ENCODE data around the gene ERCC1.

Gene ERCC1

GRCh38 chr19:45370410-45371204 is 53.1 kb downstream of the ERCC1 start, which contains the start of gene ERCC2:
ERCC2 (minus strand) TSS chr19:45370573; CDS start chr19:45370540, 33 bp downstream.
- FAIRE-seq (peak; percentile 95), DNase-seq (ENCODE audit: insufficient read length, low spot score) (peak; percentile 100)
- peak; percentile 60; the same call in 1 of the 2 replicates for TF ChIP-seq POLR2AphosphoS5 (IDR thresholded peaks at IDR 0.05; ENCODE audit: low read depth, low read length)
- TF ChIP-seq PAX5 (IDR thresholded peaks at IDR 0.05; ENCODE audit: insufficient read depth, low read length, severe bottlenecking): no peak
- peak; percentile 100 for TF ChIP-seq POU2F2 (IDR thresholded peaks at IDR 0.05; ENCODE audit: low read depth, low read length)
- TF ChIP-seq TAF1 (IDR thresholded peaks at IDR 0.05; ENCODE audit: low read depth, low read length): 0 out of 2 replicates have a peak, but pooled peaks have one; percentile 48
- TF ChIP-seq SPI1 (IDR thresholded peaks at IDR 0.05; ENCODE audit: low read depth, low read length): no peak
- peak; percentile 64 for TF ChIP-seq POLR2A (IDR thresholded peaks at IDR 0.05; ENCODE audit: low read depth, low read length)

- FAIRE-seq (no peak), DNase-seq (ENCODE audit: insufficient read length, low spot score) (no peak)
- TF ChIP-seq PAX5 (IDR thresholded peaks at IDR 0.05; ENCODE audit: insufficient read depth, low read length, severe bottlenecking) (no peak), POLR2AphosphoS5 (IDR thresholded peaks at IDR 0.05; ENCODE audit: low read depth, low read length) (no peak), TAF1 (IDR thresholded peaks at IDR 0.05; ENCODE audit: low read depth, low read length) (no peak), SPI1 (IDR thresholded peaks at IDR 0.05; ENCODE audit: low read depth, low read length) (no peak), POLR2A (IDR thresholded peaks at IDR 0.05; ENCODE audit: low read depth, low read length) (no peak), POU2F2 (IDR thresholded peaks at IDR 0.05; ENCODE audit: low read depth, low read length) (no peak)
These were observed 54.9 kb downstream of the ERCC1 start for GRCh38 chr19:45368737-45369340.

- TF ChIP-seq POLR2AphosphoS5 (IDR thresholded peaks at IDR 0.05; ENCODE audit: low read depth, low read length) (no peak), POU2F2 (IDR thresholded peaks at IDR 0.05; ENCODE audit: low read depth, low read length) (no peak), TAF1 (IDR thresholded peaks at IDR 0.05; ENCODE audit: low read depth, low read length) (no peak), SPI1 (IDR thresholded peaks at IDR 0.05; ENCODE audit: low read depth, low read length) (no peak), POLR2A (IDR thresholded peaks at IDR 0.05; ENCODE audit: low read depth, low read length) (no peak), PAX5 (IDR thresholded peaks at IDR 0.05; ENCODE audit: insufficient read depth, low read length, severe bottlenecking) (no peak)
- DNase-seq (ENCODE audit: insufficient read length, low spot score) (no peak), FAIRE-seq (no peak)
These were observed 55.6 kb downstream of the ERCC1 start for GRCh38 chr19:45368127-45368526.

GRCh38 chr19:45364696-45365095 is 59.0 kb downstream of the ERCC1 start:
- no peak for DNase-seq (ENCODE audit: insufficient read length, low spot score)
- FAIRE-seq: no peak
- TF ChIP-seq POU2F2 (IDR thresholded peaks at IDR 0.05; ENCODE audit: low read depth, low read length) (no peak), SPI1 (IDR thresholded peaks at IDR 0.05; ENCODE audit: low read depth, low read length) (no peak), POLR2A (IDR thresholded peaks at IDR 0.05; ENCODE audit: low read depth, low read length) (no peak), TAF1 (IDR thresholded peaks at IDR 0.05; ENCODE audit: low read depth, low read length) (no peak), PAX5 (IDR thresholded peaks at IDR 0.05; ENCODE audit: insufficient read depth, low read length, severe bottlenecking) (no peak), POLR2AphosphoS5 (IDR thresholded peaks at IDR 0.05; ENCODE audit: low read depth, low read length) (no peak)

GRCh38 chr19:45363861-45364459 is 59.8 kb downstream of the ERCC1 start:
- no peak for FAIRE-seq

GRCh38 chr19:45362291-45362690 is 61.4 kb downstream of the ERCC1 start:
- TF ChIP-seq TAF1 (IDR thresholded peaks at IDR 0.05; ENCODE audit: low read depth, low read length): no peak
- TF ChIP-seq POU2F2 (IDR thresholded peaks at IDR 0.05; ENCODE audit: low read depth, low read length): no peak
- no peak for TF ChIP-seq POLR2A (IDR thresholded peaks at IDR 0.05; ENCODE audit: low read depth, low read length)
- TF ChIP-seq PAX5 (IDR thresholded peaks at IDR 0.05; ENCODE audit: insufficient read depth, low read length, severe bottlenecking): no peak
- no peak for DNase-seq (ENCODE audit: insufficient read length, low spot score)
- no peak for FAIRE-seq

More at GRCh38 chr19:45363861-45364459, 59.8 kb downstream of the ERCC1 start:
- no peak for DNase-seq (ENCODE audit: insufficient read length, low spot score)
- TF ChIP-seq SPI1 (IDR thresholded peaks at IDR 0.05; ENCODE audit: low read depth, low read length) (no peak), PAX5 (IDR thresholded peaks at IDR 0.05; ENCODE audit: insufficient read depth, low read length, severe bottlenecking) (no peak), POLR2AphosphoS5 (IDR thresholded peaks at IDR 0.05; ENCODE audit: low read depth, low read length) (no peak), TAF1 (IDR thresholded peaks at IDR 0.05; ENCODE audit: low read depth, low read length) (no peak), POU2F2 (IDR thresholded peaks at IDR 0.05; ENCODE audit: low read depth, low read length) (no peak), POLR2A (IDR thresholded peaks at IDR 0.05; ENCODE audit: low read depth, low read length) (no peak)

GRCh38 chr19:45361608-45362007 is 62.1 kb downstream of the ERCC1 start:
- DNase-seq (ENCODE audit: insufficient read length, low spot score) (no peak), FAIRE-seq (no peak)
- no peak for TF ChIP-seq PAX5 (IDR thresholded peaks at IDR 0.05; ENCODE audit: insufficient read depth, low read length, severe bottlenecking)
- no peak for TF ChIP-seq SPI1 (IDR thresholded peaks at IDR 0.05; ENCODE audit: low read depth, low read length)
- TF ChIP-seq POLR2AphosphoS5 (IDR thresholded peaks at IDR 0.05; ENCODE audit: low read depth, low read length): no peak
- no peak for TF ChIP-seq POLR2A (IDR thresholded peaks at IDR 0.05; ENCODE audit: low read depth, low read length)
- no peak for TF ChIP-seq POU2F2 (IDR thresholded peaks at IDR 0.05; ENCODE audit: low read depth, low read length)

- DNase-seq (ENCODE audit: insufficient read length, low spot score) (no peak), FAIRE-seq (no peak)
- TF ChIP-seq TAF1 (IDR thresholded peaks at IDR 0.05; ENCODE audit: low read depth, low read length): no peak
- no peak for TF ChIP-seq PAX5 (IDR thresholded peaks at IDR 0.05; ENCODE audit: insufficient read depth, low read length, severe bottlenecking)
- no peak for TF ChIP-seq POLR2AphosphoS5 (IDR thresholded peaks at IDR 0.05; ENCODE audit: low read depth, low read length)
- no peak for TF ChIP-seq SPI1 (IDR thresholded peaks at IDR 0.05; ENCODE audit: low read depth, low read length)
- TF ChIP-seq POLR2A (IDR thresholded peaks at IDR 0.05; ENCODE audit: low read depth, low read length): no peak
- TF ChIP-seq POU2F2 (IDR thresholded peaks at IDR 0.05; ENCODE audit: low read depth, low read length): no peak
These were observed 65.4 kb downstream of the ERCC1 start for GRCh38 chr19:45358213-45358792.

- DNase-seq (ENCODE audit: insufficient read length, low spot score) (no peak), FAIRE-seq (no peak)
- TF ChIP-seq SPI1 (IDR thresholded peaks at IDR 0.05; ENCODE audit: low read depth, low read length): no peak
- TF ChIP-seq POLR2AphosphoS5 (IDR thresholded peaks at IDR 0.05; ENCODE audit: low read depth, low read length): no peak
- TF ChIP-seq POLR2A (IDR thresholded peaks at IDR 0.05; ENCODE audit: low read depth, low read length): no peak
- TF ChIP-seq PAX5 (IDR thresholded peaks at IDR 0.05; ENCODE audit: insufficient read depth, low read length, severe bottlenecking): no peak
- TF ChIP-seq TAF1 (IDR thresholded peaks at IDR 0.05; ENCODE audit: low read depth, low read length): no peak
- TF ChIP-seq POU2F2 (IDR thresholded peaks at IDR 0.05; ENCODE audit: low read depth, low read length): no peak
These were observed 66.3 kb downstream of the ERCC1 start for GRCh38 chr19:45357445-45357783.
